Measurements from ENCODE around the gene DIAPH1.

Gene DIAPH1

DNA sequence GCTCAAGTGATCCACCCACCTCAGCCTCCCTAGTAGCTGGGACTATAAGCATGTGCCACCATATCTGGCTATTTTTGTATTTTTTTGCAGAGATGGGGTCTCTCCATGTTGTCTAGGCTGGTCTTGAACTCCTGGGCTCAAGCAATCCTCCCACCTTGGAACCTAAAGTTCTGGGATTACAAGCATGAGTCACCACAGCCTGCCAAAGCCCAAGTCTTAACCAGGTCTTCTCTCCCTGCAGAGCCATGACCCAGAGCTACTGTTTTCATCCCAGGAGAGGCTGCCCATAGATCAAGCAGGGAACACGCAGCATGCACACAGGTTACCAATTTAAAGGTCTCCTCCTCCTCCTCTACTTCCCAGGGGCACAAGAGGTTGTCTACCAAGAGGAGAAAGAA, 100.2 kb downstream of the DIAPH1 start:
- no peak for TF ChIP-seq ZFX (IDR thresholded peaks at IDR 0.05; ENCODE audit: borderline replicate concordance)
- TF ChIP-seq, protein P1, sequence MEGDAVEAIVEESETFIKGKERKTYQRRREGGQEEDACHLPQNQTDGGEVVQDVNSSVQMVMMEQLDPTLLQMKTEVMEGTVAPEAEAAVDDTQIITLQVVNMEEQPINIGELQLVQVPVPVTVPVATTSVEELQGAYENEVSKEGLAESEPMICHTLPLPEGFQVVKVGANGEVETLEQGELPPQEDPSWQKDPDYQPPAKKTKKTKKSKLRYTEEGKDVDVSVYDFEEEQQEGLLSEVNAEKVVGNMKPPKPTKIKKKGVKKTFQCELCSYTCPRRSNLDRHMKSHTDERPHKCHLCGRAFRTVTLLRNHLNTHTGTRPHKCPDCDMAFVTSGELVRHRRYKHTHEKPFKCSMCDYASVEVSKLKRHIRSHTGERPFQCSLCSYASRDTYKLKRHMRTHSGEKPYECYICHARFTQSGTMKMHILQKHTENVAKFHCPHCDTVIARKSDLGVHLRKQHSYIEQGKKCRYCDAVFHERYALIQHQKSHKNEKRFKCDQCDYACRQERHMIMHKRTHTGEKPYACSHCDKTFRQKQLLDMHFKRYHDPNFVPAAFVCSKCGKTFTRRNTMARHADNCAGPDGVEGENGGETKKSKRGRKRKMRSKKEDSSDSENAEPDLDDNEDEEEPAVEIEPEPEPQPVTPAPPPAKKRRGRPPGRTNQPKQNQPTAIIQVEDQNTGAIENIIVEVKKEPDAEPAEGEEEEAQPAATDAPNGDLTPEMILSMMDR (IDR thresholded peaks at IDR 0.05): no peak
- H3K27ac ChIP-seq: no peak overlapping the region

DNA sequence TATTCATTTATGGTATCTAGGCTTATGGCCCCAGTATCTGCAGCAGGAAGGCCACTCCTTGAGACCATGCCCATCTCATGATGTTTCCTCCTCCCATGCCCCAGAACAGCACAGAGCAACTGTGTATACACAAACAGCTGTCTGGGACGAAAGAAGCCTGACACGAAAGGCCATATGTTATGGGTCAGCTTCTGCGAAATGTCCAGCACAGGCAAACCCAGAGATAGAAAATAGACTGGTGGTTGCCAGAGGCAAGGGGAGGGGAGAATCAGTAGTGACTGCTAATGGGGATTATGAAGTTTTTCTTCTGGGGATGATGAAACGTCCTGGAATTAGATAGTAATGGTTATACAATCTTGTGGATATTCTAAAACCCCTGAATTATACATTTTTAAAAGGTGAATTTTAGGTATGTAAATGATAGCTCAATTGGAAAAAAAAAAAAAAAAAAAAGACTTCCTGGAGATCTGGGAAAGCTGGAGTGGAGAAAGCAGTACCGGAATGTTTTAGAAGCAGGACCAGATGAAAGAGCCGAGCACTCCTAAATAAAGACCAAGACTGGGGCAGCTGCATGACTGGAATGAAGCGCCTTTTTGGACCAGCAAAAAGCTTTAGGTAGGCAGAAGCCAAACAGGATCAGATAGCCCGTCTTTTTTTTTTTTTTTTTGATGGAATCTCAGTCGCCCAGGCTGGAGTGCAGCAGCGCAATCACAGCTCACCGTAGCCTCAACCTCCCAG, 100.8 kb downstream of the DIAPH1 start:
- no peak overlapping the region for H3K27ac ChIP-seq
- TF ChIP-seq, protein P1 (IDR thresholded peaks at IDR 0.05): no peak
- no peak for TF ChIP-seq ZFX (IDR thresholded peaks at IDR 0.05; ENCODE audit: borderline replicate concordance)

DNA sequence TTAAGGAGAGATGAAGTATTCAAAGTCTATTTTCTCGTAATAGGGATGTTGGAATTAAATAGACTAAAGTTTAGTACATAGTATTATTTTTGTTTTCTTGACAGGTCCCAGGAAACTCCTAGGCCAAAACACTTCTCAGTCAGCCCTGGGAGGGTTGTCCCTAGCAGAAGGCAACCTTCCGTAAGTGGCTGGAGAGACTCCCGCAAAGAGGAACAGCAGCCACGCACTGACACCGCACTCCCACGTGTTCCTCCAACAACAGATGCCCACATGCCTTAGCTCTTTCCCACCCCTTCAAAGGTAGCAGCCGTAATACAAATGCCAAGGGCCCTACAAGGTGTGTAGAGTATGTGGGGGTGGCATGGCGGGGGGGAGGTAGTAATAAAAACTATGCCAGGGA, 101.5 kb downstream of the DIAPH1 start:
- no peak overlapping the region for H3K27ac ChIP-seq
- TF ChIP-seq ZFX (IDR thresholded peaks at IDR 0.05; ENCODE audit: borderline replicate concordance): no peak
- TF ChIP-seq, protein P1 (IDR thresholded peaks at IDR 0.05): no peak

DNA sequence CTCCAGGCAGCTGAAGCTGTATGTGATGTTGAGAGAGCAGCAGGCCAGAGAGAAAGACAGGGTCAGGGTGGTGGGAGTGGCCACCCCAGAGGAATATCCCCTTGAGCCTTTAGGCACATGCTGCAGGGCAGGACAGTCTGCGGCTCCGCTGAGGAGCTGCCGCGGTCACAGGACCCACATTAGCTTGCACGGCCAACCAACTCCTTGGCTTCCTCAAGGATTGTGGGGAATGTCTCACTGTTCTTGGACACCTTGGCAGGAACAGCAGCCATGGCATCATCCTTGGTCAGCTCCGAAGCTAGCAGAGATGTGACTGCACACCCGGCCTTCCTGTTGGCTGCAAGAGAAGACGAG, 102.2 kb downstream of the DIAPH1 start:
- no peak overlapping the region for H3K27ac ChIP-seq
- TF ChIP-seq, protein P1 (IDR thresholded peaks at IDR 0.05): no peak
- no peak for TF ChIP-seq ZFX (IDR thresholded peaks at IDR 0.05; ENCODE audit: borderline replicate concordance)

DNA sequence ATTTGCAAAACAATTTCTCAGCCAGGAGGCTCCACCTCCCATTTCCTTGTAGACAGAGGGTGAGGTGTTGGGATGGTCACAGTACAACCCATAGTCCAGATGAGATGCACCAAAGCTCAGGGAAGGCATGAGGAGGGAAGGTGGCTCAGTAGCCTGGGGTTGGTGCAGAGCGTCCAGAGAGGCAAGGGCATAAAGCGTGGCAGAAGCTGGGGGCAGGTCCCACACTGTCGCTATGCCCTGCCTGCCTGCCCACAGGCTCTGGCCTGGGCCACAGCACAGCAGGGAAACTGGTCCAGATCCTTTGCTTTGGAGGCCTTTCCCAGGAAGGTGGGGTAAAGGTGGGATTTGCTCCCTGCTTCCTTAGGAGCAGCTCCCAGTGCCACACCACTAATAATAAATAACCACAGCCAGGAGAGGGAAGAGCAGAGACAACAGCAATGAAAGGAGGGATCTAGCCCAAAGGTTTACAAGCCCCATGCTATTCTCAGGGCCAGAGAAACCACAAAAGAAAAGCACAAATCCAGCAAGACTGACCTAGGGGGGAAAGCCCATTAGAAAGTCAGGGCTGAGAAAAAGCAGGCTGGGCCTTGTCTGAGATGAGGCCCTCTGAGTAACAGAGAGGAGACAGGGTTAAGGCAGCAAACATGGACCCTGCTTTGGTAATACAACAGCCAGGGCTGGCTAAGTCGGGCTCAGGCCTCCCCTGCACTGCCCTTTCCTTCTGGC, 102.7 kb downstream of the DIAPH1 start:
- H3K27ac ChIP-seq: no peak overlapping the region
- no peak for TF ChIP-seq ZFX (IDR thresholded peaks at IDR 0.05; ENCODE audit: borderline replicate concordance)
- TF ChIP-seq, protein P1 (IDR thresholded peaks at IDR 0.05): no peak

DNA sequence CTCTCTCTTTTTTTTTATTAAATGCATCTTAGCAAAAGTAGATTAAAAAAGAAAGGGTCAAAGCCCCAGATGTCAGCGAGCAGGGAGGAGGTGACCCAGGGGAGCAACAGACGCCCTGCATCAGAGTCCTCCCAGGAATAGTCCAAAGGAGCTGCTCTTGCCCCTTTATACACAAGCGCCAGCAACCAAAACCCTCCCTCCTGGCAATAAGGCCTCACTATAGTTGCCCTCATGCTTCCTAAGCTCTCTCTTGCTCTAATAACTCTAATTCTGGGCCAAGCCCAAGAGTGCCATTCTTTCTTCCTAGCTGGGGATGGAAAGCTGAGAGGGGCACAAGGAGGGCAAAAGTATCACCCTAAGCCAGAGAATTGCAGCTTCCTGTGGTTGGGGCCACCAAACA, 103.7 kb downstream of the DIAPH1 start:
- TF ChIP-seq ZFX (IDR thresholded peaks at IDR 0.05; ENCODE audit: borderline replicate concordance): no peak
- TF ChIP-seq, protein P1 (IDR thresholded peaks at IDR 0.05): no peak
- no peak overlapping the region for H3K27ac ChIP-seq

Measured in 22Rv1 (cell line).